NCI-H524 (cell line): ENCODE results near the gene LIPA.
"Not testable (repeated sequence)": the region's sequence is repeated elsewhere in the genome, so short reads cannot be mapped to it uniquely, and the experiment has no call there.

ENCODE experiments used
- DNase-seq, 2 experiments: peaks; one replicate each; lab custom pipeline; 2025; lab: John Stamatoyannopoulos, UW

The LIPA gene

DNA sequence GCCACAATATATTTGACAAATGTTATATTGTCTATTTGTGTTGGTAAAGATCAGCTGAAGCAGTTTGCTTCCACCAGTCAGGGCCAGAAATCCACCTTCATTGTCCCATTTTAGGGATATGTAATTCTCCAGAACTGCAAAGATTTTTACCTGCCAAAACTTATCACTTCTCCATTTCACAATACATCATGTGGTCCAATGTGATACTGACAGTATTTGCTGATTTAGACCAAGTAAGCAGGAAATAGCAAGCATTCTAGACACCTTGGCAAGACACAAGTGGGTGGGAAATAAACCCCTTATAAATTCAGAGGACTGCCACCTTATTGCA lies 18.5 kb upstream of the LIPA start:
- DNase-seq = no peak

DNA sequence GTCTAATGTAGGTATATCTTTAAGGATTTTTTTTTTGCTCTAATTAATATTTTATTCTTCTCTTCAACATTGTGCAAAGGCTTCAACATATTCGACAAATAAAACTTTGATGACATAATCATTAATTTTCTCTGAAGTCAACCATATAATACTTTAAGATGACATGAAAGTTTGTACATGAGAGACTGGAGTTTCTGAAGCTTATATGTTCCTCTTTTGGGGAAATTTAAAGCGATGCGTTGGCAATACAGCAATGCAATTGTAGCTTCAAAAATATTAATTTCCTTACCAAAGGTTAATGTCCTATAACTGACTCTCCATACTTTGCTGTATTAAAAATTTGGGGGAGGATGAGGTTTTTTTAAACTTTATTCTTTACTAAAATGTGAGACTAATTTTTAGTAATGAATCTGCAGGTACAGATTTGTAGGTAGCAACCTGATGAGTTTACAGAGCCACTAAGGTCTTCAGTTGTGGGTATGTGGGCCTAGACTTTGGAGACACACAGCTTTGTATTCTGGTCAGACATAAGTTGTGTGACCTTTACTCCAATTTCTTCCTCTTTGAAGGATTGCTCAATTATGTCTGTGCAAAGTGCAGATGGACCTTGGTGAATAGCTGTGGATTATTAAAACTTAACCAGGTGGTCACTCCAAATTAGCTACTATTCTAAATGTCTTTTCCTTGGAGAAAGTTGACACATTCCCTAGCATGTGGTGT lies 18.0 kb upstream of the LIPA start:
- DNase-seq = no peak

DNA sequence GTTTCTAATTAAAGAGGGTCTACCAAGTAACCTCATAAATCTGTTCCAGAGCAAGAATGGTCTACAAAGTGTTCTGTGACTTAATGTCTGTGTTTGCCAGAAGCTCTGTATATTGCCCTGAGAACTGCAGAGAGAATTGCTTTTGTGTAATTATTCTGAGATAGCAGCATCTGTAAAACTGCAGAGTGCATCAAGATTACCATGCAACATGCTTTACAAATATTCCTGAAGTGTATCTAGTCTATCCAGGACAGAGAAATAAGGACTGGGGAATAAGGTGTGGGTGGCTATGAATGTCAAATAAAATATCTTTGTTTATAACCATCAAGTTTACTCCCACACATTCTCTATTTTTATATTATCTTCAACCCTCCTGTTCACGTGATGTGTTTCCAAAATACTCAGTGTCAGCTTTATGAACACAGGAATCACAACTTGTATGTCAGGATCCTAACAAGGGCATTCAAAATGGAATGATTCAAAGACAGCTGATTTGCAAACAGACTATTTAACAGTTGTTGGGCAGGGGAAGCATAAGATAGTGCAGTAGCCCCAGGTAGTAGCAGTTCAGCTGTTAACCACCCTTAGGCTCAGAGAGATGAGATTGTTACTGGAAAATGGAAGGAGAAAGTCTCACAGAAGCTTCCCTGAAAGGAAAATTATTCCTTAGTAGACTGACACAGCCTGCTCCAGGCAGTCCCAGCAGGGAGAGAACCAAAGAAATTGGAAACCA lies 15.3 kb upstream of the LIPA start:
- DNase-seq = no peak

DNA sequence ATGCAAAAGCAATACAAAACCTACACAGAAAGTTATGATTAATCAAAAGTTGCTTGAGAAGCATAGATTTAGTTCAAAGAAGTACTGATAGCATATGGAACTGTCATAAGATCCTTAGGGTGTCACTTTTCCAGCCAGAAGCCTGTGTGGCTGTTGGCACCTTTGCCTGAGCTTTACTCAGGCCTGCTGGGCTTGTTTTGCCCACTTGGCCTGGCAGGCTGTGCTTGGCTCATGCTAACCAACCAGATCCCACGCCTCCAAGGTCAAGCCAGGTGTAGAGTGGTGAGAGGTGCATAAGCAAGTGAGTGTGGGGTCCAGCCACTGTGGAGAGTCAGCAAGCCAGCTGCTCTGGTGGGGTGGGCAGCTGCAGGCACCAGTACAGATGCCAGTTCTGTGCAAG lies 12.0 kb upstream of the LIPA start:
- DNase-seq = no peak

DNA sequence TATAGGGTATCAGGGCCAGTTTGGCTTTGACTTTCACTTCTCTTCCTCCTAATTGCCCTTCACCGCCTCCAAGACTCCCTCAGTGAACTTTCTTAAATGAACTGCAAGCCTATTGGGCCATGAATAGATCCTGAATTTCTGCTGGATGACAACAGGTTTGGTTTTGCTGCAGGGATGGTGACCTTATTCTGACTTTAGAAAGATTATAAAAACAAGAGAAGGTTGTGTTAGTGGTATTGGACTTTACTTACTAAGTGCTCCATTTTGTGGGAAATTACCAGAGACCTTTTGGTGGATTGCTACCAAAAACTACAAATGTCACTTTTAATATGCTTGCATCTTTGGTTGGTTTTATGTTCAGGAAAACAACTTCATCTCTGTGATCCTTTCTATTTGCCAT lies 11.5 kb upstream of the LIPA start:
- DNase-seq = no peak

DNA sequence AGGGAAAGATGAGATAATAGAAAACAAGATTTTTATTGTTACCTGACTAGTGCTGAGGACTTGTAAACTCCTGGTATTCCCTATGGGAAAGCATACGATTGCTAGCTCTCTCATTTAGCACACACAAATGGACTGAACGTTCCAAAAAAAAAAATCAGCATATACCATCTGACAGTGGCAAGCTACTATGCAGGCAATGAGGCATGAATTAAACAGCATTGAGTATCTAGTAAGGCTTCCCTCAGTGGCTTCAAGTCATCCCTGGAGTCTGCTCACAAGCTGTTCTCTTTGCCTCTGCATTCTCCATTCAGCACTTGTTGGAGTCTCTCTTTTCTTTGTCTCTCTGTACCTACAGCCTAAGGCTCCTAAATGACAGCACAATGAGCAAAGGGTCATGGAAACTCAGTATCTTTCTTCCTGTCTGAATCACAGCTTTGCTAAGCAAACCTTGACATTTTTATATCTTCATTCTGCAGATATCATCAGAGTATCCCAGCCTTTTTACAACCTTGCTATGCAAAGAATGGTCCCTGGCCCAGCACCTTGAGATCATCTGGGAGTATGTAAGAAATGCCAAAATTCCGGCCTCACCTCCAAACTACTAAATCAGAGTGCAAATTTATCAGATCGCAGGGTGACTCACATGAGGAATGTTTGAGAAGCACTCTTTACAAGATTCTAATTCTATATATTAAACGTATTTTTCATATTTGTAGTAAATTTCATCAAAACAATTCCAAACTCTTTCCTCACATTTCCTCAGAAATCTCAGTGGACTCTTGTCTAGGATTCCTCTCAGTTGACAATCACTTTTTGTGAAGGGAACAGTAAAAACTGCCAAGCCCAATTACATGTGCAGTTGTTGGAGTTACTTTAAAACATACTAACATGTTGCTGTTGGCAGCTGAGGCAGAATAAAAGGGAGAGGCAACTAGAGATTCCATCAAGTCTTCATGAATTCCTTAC lies 10.8 kb upstream of the LIPA start:
- DNase-seq = no peak

DNA sequence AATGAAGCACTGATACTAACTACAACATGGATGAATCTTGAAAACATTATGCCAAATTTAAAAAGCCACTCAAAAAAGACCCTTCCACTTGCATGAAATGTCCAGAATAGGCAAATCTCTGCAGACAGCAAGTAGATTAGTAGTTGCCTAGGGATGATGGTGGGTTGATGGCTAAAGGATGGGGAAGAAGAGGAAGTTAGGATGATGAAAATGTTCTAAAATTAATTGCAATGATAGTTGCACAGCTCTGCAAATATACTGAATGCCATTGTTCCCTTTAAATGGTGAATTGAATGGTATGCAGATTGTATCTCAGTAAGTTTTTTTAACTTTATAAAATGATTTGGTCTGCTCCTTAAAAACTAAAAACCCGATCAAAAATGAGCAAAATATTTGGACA lies 7.3 kb upstream of the LIPA start:
- DNase-seq = no peak

DNA sequence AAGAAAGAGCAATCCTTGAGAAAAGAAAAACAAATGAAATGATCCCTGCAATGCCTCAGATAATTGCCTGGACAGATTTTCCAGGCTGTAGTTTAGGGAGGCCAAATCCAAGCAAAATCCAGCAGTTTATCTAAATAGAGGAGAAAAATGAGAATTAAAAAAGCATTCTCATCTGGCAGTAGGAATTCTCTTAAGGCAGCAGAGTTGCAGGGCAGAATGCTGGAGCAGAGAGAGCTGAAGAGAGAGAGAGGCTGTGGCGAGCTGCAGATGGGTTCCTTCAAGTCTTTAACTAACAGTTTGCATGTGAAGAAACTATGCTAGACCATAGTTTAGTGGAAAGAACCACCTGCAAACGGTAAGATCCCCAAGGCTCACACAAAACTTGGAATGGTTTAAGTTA lies 6.0 kb upstream of the LIPA start:
- DNase-seq = no peak

DNA sequence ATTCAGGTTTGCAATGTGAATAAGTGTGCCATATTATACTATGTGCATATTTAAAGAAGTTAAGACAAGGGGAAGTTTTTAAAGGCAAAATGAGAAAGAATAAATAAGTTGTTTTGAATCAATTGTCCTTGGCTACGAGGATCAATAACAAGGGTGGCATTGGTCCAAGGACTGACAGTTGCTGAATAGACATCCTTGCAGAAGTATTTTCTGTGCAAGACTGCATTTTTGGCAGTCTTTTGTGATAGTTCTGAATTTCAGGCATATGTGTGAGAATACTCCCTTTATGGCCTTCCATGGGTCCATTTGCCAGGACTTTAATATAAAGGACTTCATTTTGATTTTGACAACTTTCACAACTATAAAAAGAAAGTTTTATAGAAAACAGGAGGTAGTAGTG lies 5.4 kb upstream of the LIPA start:
- no peak for DNase-seq

DNA sequence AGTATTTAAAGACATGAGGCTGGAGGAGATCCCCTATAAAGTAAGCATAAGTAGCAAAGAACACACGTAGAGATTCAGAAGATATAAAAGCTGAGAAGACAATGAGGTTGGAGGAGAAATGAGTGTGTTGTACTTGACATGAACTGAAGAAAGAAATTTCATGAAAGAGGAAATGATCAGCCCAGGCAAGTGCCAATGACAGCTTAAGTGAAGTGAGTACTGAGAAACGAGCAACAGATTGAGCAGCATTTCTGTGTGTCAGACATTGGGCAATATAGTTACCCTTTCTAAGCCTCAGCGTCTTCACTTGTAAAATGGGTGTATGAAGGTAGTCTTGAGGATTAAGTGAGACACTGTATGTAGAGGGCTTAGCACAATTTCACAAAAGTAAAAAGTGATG lies 4.8 kb upstream of the LIPA start:
- no peak for DNase-seq

DNA sequence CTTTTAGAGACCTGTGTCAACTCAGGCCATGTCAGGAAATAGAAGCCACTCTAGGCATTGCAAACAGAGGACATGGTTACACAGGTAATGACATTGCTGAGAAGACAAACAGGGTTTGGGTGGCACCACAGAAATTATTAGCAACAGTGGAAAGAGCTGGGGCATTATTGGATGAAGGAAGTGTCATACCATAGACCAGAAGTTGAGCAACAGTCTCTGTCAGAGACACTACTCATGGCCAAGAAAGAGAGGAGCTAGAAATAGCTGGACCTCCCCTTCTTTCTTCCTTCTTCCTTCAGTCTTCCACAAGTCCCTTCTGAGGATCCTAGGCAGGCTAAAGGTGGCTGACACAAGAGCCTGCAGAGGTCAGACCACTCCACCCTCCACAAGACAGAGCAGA lies 4.2 kb upstream of the LIPA start:
- DNase-seq = no peak

DNA sequence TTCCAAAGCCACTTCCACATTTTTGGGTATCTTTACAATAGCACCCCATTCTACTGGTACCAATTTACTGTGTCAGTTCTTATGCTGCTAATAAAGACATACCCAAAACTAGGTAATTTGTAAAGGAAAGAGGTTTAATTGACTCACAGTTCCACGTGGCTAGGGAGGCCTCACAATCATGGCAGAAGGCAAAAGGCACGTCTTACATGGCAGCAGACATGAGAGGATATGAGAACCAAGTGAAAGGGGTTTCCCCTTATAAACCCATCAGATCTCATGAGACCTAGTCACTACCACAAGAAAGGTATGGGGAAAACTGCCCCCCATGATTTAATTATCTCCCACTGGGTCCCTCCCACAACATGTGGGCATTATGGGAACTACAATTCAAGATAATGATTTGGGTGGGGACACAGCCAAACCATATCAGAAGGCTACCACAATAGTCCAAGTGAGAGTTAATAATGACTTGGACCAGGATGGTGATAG lies 3.6 kb upstream of the LIPA start:
- DNase-seq = not testable (repeated sequence)

DNA sequence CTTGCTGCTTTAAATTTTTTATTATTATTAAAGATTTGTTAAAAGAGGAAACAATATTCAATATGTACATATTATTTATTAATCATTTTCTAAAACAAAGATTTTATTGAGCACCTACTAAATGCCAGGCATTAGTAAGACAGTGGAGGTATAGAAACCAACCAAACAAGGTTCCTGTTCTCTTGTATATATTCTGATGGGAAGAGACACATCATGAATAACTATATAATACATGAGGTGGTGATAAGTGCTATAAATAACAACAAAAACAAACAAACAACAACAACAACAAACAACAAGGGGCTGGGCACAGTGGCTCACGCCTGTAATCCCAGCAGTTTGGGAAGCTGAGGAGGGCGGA lies 630 bp upstream of the LIPA start:
- no peak for DNase-seq

DNA sequence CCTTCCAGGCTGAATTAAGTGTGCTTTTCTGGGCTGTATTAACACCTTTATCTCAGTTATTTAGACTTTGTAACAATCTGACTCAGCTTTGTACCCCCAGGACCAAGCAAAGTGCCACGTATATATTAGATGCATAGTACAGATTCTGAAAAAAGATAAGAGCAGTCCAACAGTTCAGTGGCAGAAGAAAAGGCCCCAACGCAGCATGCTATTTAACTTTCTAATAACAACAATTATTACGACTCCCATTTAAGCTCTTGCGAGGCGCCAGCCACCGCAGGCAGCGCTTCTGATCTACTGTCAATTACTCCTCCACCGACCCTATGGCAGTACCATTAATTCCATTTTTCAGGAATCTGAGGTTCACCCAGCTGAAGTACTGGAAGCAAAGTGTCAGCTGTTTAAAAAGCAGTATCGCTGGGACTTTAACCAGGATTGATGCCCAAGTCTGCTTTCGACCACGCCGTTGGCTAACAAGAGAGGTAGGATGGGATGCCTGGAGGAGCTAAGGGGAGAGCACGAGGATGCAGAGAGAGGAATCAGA lies 638 bp downstream of the LIPA start:
- DNase-seq = no peak

DNA sequence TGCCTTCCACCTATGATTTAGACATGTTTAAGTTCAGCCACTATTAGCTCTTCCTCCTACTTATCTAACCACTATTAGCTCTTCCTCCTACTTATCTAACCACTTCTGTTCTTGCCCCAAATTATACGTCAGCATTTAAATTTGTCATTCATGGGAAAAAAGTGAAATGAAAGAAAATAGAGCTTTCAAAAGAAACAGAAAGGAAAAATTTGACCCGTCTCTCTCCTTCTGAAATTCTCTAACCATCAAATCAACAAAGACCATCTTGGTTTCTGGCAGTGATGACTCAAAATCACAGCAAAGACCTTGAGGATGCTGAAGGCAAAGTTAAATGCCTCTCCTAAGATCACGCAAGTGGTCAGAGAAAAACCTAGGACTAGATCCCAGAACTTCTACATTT lies 2.6 kb downstream of the LIPA start:
- DNase-seq = no peak

DNA sequence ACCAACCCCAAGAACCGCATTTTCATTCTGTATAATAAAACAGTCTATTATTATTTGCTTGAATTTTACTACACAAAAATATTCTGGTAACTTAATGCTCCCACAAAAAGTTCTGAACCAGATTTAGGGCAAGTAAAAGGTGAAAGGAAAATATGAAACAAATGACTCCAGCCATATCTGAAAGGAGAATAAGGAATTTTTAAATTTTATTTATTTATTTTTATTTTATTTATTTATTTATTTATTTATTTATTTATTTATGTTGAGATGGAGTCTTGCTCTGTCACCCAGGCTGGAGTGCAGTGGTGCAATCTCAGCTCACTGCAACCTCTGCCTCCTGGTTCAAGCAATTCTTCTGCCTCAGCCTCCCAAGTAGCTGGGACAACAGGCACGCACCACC lies 4.0 kb downstream of the LIPA start:
- not testable (repeated sequence) for DNase-seq

DNA sequence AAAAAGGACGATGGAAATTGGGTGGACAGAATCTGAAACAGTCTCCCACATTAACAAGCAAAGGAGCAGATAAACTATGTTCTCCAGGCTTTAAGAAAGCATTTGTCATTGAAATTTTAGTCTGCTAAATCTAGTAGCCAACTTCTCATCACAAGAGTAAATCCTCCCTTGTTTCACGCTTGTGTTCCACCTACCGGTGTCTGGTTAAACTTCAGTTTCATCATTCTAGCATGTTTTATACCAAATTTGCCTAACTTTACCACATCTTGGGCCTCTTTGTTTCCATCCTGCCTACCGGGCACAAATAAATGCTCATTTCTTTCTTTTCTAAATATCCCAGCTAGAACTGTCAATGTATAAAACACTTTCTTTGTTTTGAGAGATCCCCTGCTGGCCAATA lies 5.8 kb downstream of the LIPA start:
- DNase-seq = no peak

DNA sequence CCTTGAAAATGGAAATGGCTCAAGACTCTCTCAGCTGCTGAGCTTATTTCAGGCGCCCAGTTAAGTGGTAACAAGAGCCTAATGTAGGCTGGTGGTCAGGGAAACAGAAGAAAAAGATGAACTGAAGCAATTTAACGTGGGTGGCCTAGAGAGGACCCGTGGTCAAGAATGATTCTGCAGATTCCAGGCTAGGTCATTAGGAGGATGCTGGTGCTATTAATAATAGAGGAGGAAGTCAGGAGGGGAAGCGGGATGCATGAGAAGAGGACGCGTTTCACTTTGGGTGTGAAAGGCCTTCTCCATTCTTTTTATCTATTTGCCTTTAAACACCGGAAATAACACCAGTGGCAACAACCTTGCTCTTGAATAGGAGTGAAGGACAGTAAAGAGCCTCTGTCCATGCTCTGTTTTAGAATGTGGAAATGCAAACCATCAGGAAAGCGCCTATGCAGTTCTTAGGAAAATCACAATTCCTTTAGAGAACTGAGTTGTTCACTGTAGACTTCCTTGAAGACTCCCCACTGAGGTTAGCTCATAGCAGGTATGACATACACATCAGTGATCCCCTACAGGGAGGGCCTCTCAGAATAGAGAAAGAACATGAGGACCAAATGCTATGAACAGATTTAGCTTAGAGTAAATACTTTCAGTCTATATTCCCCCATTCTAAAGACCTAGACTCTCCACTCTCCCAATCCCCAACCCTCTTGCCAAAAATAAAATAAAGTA lies 8.6 kb downstream of the LIPA start:
- no peak for DNase-seq

DNA sequence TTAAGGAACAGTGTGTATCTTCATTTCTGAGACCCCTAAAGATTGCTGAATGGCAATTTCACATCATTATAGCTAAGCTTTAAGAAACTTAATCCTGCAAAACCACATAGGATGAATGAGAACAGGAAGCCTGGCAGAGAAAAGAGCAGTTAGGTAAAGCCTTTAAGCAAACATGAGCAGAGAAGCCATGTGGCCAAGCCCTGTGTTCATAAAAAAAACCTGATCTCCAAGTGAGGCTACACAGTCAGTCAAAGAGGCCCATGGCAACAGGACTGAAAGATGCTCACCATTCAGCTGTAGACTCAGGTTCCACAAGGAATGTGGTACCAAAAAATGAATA lies 9.3 kb downstream of the LIPA start:
- DNase-seq = peak in 1 of 2 experiments; percentile 2

DNA sequence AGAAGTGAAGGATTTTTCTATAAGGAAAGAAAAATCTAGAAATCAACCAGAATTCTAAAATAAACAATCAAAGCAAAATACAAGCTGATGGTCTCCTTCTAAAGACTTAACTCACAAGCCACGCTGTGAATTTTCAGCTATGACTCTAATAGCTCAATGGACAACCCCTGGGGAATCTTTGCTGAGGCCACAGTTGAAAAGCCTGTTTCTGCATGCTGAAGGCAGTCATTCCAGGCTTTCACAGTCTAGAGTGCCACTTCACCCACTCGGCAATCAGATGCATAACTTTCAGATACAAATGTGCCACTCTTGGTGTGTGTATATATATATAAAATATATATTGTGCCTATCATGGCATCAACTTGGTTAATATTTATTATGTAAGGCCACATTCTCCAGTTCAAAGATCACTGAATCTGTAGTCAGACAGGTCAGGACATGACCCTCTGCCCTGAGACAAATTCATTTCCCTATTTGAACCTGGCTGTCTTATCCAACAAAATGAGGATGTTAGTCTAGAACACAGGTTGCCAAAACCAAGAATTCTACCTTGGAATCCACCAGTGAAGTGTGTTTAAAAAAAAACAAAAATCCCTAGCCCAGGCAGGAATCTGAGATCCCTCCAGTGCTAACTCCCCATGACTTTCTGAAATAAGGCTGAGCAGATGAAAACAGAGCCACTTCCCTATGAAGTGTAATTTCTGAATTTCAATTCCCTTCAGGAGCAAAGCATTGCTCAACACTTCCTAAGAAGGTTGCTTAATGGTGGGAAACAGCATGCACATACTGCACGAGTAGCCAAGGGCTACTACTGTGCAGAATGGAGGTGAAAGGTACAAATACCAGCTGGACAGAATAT lies 9.9 kb downstream of the LIPA start:
- no peak for DNase-seq

DNA sequence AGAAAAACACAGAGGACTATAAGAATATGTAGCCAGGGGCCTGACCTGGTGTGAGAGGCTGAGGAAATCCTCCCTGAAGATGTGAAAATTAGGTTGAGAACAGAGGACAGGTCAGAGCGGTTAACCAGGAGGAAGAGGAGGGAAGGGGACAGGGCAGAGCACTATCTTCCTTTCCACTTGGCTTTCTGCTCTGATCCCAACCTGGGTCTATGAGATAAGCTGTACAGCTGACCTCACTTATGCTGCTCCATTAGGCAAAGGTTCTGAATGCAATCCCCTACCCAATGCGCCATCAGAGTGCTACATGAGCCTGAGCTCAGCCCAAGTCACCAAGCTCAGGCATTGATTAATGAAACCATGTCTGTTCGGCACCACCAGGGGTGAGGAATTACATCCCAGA lies 10.5 kb downstream of the LIPA start:
- DNase-seq = no peak
